TTC549 (cell line): ENCODE measurements around the gene TGFB1I1.
"Not testable (repeated sequence)": the region's sequence is repeated elsewhere in the genome, so short reads cannot be mapped to it uniquely, and the experiment has no call there.

Experiments
- FAIRE-seq: peaks from 2 replicates; lab custom pipeline; 2012; peaks lifted over from hg19 to GRCh38; lab: Jason Lieb, UNC

The TGFB1I1 gene

DNA sequence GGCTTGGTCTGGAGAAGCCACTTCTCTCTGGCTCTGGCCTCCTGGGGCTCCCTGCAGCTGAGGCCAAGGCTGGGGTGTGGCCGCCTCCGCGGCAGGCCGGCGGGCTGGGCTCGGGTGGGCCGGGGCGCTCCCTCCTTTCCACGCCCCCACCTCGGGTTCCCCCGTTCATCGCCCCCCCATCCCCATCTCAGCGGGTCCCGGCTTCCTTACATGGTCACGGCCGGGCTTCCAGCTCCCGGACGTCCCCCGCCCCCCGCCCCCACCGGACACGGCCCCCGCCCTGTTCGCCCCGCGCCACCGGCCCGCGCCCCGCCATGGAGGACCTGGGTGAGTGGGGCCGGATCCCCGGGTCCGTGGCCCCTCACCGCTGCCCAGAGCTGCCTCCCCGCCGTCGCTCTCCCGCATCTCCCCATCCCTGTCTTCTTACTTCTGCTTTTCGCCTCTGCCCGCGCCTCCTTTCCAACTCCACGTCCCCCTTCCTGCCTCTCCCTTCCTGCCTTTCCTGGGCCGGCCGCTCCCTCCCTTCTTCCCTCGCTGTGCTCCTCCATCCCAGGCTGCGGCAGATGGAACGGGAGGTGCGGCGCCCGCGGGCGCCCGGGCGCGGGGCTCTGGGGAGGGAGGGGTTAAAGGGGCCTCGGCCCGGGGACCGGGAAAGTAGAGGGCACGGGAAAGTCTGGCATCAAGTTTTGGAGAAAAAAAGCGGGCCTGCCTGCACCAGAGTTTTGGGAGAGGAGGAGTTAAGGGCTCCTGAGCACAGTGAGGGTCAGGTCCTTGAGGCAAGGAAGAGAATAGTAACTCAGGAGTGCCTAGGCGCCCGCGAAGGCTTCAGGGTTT is at the start of gene TGFB1I1:
TGFB1I1 (plus strand) TSS at position 278 of the 834 bp plus-strand sequence; CDS start at position 315, 37 bp downstream.
- FAIRE-seq = no peak

DNA sequence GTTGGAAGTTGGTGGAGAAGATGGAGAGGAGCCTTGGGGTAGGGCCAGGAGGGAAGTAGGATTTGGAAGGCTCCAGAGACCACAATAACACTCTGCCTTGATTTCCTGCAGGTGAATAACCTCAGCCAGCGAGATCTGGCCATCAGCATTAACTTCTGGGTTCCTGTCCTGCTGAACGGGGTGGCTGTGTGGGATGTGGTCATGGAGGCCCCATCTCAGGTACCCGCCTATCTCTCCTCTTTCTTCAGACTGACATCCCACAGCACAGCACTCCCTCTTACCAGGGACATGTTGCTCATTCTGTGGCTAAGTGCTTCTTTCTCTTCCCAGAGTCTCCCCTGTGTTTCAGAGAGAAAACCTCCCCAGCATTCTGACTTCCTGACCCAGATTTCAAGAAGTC is 48.7 kb upstream of the TGFB1I1 start:
- FAIRE-seq = no peak

DNA sequence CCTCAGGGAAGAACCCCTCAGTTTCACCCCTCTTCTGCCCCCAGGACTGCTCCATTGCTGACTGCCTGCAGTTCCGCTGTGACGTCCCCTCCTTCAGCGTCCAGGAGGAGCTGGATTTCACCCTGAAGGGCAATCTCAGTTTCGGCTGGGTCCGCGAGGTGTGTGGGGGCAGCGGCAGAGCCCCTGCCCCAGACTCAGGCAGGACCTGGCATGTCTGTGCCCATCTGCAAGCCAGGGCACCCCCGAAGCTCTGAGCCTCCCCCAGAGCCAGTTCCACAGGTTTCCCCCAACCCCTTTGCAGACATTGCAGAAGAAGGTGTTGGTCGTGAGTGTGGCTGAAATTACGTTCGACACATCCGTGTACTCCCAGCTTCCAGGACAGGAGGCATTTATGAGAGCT is 48.2 kb upstream of the TGFB1I1 start:
- FAIRE-seq = no peak

DNA sequence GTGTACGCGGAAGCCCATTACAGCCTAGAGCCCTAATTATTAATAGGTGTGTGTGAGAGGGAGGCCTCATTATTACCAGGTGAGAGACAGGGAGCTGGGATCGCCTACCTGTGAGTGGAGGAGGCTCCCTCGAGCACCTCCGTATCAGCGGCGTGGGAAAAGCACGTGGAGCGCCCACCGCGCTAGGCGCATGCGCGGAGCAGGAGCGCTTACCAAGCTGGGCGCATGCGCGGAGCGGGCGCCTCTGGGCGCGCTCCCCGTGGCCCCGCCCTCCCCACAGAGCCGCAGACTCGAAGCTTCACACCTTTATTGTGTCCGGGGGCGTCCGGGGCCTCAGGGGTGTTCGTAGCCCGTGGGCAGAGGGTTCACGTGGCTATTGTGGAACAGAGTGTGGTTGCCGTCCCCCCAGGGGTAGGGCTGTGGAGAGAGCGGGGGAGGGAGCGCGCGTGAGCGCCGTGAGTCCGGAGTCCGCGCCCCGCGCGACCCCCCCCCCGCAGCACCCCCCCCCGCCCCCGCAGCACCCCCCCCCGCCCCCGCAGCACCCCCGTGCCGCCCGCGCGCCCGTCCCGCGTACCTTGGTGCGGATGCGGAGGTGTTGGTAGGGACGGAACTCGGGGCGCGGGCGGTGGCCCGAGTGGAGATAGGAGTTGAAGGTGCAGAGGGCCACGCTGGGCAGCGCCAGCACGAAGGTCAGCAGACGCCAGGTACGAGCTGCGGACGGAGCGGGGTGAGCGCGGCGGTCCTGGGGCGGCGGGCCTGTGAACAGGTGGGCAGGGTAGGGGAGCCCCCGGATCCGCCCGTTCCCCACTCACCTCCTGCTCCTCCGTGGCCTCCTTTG is 44.3 kb upstream of the TGFB1I1 start:
- FAIRE-seq = no peak

DNA sequence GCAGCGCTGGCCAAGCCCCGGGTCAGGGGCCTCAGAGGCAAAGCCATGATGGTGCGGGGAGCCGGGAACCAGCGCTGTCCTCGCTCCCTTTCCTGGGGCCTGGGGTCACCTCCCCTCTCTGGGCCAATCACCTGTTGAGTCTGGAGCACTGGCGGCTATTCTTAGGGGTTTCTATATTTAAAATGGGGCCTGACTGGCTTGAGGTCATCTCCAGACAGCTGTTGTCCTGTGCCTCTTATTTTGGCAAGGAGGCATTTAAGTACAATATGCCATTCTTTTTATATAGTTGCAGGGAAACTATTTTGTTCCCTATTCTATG is 43.7 kb upstream of the TGFB1I1 start, which contains the start of gene COX6A2:
COX6A2 (minus strand) TSS at position 82 of the 319 bp plus-strand sequence; CDS start at position 47, 35 bp downstream.
- FAIRE-seq = no peak

DNA sequence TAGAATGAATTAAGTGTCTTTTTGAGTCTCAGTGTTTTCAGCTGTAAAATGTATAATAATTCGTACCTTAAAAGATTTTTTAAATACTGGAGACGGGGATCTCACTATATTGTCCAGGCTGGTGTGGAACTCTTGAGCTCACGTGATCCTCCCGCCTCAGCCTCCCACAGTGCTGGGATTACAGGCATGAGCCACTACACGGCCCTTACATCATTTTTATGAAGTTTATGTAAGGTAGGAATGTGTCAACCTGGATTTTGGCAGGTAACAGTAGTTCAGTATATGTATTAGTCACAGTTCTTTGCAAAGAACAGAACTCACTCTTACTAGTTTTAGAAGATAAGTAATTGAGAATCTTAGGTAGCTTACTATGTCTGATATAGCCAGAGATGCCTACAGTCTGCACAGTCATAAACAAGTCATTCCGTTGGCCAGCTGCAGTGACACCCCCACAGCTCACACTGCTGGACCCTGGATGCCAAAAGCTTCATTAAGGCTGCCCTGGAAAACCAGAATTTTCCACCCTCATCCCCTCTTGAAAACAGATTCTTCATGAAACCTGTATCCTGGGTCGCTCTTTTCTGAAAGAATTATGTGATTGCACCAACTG is 43.2 kb upstream of the TGFB1I1 start:
- FAIRE-seq = no peak

DNA sequence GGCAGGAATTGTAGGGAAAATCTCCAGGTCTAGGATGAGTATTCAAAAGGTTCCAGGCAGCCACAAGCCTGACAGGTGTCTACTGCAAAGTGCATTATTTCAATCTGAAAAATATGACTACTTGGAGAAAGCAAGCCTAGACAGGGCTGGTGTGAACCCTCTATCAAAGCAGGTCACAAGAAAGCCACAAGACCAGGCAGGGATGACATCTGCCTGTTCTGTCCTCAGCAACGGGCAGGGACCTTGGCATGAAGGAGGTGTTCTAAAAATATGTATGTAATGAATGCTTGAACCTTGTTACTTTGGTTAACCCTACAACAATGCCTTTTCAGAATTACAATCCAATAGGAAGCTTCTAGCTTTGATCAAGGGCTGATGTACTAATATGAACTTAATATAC is 42.6 kb upstream of the TGFB1I1 start:
- FAIRE-seq = no peak

DNA sequence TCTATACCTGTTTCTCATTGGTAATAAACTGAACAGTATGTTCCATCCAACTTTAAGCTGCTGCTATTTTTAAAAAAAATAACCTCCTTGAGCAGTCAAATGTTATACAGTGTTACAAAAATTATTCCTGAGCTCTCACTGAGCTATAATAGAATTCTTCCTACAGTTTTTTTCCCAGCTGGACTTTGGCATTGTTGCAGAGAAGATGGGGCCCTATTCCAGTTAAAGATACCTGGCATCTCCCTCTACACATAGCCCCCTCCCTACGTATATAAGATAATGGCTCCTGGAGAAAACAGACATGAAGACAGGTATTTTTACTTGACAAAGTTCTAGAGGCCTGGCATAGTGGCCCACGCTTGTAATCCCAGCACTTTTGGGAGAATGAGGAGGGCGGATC is 42.2 kb upstream of the TGFB1I1 start:
- FAIRE-seq = no peak

DNA sequence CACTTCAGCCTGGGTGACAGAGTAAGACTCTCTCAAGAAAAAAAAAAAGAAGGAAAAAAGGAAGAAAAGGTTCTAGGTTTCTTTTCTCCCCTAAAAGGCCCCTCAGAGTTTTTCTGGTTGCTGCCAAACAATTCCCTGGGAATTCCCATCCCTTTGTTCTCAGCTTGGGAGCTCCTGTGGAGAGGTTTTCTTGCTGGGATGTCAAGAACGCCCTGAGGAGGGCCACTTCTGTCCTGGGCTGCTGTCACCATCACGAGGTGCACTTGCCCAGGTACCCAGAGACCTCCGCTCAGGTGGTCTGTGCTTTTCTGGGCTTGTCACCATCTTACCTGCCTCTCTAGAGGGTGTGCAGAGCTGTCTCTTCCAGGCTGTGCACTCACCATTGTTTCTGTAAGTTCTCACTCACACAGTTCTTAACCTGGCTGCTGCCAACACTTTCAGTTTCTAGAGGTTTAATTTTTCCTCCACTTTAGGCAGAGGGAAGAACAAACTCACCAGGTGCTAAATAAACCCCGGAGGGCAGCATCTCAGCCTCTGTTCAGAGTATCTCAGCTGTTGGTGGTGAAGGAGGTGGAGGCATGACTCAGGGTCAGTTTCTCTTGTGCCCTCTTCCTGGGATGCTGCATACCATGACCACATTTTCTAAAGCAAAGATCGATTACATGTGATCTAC is 41.4 kb upstream of the TGFB1I1 start:
- no peak for FAIRE-seq

DNA sequence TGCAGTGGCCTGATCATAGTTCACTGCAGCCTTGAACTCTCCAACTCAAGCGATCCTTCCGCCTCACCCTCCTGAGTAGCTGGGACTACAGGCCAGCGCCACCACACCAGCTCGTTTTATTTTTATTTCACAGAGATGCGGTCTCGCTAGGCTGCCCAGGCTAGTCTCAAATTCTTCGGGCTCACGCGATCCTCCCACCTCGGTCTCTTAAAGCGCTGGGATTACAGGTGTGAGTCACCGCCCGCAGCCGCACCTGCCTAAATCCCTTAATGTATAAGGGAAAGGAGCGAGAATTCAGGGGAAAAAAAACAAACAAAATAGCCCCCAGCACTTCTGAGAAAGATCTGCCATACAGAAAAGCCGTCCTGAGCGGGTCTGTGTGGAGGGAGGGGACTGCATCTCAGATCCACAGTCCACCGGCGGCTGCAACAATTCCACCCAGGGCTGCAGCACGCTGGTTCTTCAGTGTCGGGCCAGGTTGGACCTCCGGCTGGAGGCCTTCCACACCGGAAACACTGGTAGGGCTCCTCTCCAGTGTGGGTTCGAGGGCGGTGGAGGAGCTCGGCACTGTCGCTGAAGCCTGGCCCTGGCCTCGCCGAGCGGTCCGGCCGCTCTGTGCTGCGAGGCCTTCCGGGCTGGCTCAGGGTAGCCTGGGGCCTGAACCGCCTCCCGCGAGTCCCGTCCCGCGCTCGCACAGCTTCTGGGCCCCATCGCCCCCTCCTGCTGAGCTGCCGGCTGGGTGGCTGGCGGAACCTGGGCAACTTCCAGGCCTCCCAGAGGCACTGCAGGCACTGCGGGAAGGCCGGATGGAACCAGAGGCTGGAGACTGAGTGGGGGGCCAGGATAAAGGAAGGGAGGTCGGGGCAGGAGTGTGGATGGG is 36.4 kb upstream of the TGFB1I1 start:
- no peak for FAIRE-seq

DNA sequence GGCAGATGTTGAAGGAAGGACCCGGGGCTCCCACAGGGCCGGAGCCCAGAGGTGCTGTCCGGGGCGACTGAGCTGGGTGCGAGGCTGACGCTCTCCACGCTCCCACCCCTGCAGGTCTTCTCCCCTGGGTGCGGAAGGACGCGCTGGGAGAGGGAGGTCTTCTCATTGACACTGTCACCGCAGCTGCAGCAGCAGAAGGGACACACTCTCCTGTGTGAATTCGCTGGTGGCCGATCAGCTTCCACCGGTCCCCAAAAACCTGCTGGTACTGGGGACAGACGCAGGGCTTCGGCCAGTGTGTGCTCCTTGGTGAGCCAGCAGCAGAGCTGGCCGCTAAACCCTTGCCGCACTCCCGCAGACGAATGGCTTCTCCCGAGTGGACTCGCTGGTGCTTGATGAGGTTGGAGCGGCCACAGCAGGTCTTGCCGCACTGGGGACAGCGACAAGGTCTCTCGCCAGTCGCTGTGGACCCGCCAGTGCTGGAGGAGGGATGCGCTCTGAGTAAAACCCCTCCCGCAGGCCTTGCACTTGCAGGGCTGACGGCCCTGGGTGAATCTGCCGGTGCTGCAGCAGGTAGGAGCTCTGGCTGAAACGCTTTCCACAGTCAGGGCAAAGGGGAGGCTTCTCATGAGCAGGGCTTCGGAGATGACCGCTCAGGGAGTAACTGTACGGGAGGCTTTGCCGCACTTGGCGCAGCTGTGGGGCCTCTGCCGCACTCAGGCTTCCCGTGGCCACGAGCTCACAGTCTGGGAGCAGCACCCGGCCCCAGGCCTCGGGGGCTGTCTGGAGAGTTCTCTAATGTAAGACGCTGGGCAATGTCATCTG is 35.5 kb upstream of the TGFB1I1 start:
- no peak for FAIRE-seq

DNA sequence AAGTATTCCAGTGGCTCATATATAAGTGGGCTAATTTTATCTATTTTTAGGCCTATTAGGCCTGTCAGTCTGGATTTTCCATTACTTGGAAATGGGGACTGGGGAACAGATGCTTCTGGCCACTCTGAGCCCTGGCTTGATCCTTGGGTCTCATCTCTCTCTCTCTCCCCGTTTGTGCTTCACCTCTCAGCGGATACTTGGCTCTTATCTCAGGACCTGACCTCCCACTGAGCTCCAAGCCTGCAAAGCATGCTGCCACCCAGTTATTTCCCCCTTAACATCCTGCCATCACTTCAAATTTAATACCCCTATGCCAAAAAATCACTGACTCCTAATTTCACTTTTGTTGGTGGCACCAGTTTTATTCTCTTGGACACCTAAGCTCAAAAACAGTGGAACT is 33.5 kb upstream of the TGFB1I1 start:
- no peak for FAIRE-seq

DNA sequence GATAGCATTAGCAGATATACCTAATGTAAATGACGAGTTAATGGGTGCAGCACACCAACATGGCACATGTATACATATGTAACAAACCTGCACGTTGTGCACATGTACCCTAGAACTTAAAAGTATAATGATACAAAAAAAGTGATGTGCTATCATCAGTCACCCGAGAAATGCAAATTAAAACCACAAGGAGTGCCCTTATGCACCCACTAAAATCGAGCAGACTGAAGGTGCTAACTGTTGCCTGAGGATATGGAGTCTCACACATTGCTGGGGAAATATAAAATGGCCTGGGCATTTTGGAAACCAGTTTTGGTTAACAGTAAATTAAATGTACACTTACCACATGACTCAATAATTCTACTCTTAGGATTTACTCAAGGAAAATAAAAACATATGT is 32.9 kb upstream of the TGFB1I1 start:
- FAIRE-seq = not testable (repeated sequence)

DNA sequence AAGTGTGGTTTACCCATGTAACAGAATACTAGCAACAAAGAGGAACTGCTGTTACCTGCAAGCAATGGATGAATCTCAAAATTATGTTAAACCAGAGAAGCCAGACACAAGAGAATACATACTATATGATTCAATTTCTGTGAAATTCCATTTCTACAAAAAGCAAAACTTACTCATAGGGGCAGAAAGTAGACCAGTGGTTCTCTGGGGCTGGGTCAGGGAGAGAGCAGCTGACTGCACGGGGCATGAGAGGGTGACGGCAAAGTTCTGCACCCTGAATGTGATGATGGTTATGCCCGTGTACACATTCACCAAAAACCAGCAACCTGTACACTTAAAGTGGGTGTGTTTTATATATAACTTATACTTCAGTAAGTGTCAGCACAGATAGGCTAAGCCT is 32.4 kb upstream of the TGFB1I1 start:
- FAIRE-seq = no peak

DNA sequence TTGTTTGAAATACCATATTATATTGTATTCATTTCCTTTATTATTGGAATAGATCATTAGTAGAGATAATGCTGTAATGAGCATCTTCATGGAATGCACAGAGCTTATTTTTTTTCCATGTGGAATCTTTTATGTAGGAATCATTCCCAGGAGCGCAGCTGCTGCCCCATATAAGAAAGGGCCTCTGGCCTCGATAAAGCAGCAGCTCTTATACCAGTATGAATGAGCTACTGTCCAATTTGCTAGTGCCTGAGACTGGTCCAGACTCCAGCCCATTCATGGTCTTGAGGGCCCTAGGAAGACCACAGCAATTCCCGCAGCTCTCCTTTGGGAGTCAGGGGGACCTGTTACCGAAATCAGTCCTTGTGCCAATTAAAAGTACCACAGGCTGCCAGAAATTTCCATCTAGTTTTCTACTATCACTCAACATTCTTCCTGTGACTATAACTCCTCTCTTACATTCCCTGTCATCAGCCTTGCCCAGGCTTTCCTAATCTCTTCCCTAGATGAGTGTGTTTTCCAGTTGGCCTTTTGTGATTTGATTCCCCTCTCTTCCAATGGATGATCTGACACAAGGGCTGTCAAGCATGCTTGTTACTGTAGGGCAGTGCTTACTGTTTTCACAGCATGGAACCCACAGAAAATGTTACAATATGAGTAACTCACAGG is 31.3 kb upstream of the TGFB1I1 start:
- no peak for FAIRE-seq

DNA sequence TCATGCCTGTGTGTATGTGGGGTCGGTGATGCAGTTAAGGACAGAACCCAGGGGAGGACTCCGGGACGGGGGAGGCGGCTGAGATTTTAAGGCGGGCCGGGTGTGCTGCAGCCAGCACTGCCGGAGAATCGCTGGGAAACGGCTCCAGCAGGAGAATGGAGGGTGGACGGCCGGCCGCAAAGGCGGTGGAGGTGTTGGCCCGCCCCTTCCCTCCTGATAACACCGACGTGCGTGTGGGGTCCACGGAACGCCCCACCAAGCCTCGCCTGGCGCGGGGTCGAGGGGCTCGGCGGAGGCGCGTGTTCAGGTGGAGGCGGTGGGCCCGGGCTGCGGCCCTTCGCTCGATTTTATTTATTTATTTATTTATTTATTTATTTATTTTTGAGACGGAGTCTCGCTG is 30.0 kb upstream of the TGFB1I1 start:
- FAIRE-seq = no peak

DNA sequence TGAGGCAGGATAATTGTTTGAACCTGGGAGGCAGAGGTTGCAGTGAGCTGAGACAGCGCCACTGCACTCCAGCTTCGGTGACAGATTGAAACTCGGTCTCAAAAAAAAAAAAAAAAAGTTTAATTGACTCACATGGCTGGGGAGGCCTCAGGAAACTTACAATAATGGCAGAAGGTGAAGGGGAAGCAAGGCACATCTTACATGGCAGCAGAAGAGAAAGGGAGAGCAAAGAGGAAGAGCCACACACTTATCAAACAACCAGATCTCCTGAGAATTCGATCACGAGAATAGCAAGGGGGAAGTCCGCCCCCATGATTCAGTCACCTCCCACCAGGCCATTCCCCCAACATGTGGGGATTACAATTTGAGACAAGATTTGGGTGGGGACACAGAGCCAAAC is 26.0 kb upstream of the TGFB1I1 start:
- not testable (repeated sequence) for FAIRE-seq

DNA sequence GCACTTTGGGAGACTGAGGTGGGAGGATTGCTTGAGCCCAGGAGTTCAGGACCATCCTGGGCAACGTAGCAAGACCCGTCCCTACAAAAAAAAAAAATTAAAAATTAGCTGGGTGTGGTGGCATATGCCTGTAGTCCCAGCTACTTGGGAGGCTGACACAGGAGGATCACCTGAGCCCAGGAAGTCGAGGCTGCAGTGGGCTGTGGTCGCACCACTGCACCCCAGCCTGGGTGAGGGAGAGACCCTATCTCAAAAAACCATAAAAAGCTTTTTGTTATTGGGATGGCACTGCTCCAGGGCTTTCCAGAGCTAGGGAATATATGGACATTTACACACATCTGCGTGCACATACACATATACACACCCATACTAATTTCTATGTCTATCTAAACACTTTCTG is 20.8 kb upstream of the TGFB1I1 start:
- FAIRE-seq = no peak

DNA sequence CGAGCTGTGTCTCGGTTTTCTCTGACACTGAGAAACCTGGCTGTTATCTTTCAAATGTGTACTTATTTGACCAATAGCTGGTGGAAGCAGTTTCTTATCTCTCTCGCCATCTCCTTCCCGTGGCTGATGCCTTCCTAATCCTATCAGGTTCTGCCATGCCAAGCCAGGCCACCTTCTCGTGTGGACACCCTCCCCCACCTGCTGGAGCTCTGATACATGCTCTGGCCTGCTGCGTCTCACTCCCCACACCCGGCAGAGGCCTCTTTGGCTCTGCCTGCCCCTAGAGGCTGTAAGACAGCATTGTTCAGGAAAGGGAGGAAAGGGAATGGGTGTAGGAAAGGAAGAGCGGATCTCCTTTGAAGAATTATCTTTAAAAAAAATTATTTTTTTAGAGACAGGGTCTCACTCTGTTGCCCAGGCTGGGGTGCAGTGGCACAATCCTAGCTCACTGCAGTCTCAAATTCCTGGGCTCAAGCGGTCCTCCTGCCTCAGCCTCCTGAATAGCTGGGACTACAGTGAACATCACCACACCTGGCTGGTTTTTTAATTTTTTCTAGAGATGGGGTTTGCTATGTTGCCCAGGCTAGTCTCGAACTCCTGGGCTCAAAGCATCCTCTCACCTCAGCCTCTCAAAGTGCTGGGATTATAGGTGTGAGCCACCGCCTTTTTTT is 20.1 kb upstream of the TGFB1I1 start:
- no peak for FAIRE-seq
